K562 (cell line): ENCODE data around the gene B4GALNT3. TPM values are rescaled to one million over a fixed set of nuclear protein-coding genes. Genes with fewer than 3 reads are reported as not detected.

Experiments used
- CBX8 ChIP-seq: fragments of 200-600 bp; sonication (generic); IDR thresholded peaks from 2 replicates; pipeline ENCODE4 v1.6.1; 2012; ENCODE audit warnings: borderline replicate concordance, mixed run types, low read depth, mild to moderate bottlenecking, moderate library complexity, mixed read lengths, low read length, control low read depth, inconsistent platforms; ENCODE audit not compliant: poor library complexity, severe bottlenecking; ENCODE audit errors: extremely low read depth
- CREB5 ChIP-seq: fragments of 250-450 bp; sonication (Bioruptor Pico); IDR thresholded peaks from 2 replicates; pipeline ENCODE4 v1.5.0; 2020; ENCODE audit warnings: mild to moderate bottlenecking
- EWSR1 ChIP-seq: fragments of 450-650 bp; IDR thresholded peaks from 2 replicates; pipeline ENCODE4 v1.6.1; 2018; ENCODE audit warnings: borderline replicate concordance, mild to moderate bottlenecking, low read depth, moderate library complexity; ENCODE audit not compliant: partially characterized antibody
- FOXA3 ChIP-seq, 2 experiments: fragments of 450-650 bp in 1 of 2; sonication (generic) in 1 of 2; formaldehyde crosslinking; IDR thresholded peaks in 1 of 2; conservative IDR thresholded peaks in 1 of 2; 2 replicates each; pipeline versions ENCODE4 v1.4.0 to v1.8.0; 2020 to 2022; ENCODE audit warnings: mild to moderate bottlenecking in 2 of 2, missing genetic modification reagents in 1 of 2
- GTF2E2 ChIP-seq: fragments of 200-800 bp; sonication (Bioruptor generic); IDR thresholded peaks from 2 replicates; pipeline ENCODE4 v1.6.1; 2016; ENCODE audit warnings: missing genetic modification characterization, missing compliant biosample characterization
- HDAC8 ChIP-seq: fragments of 450-650 bp; IDR thresholded peaks from 2 replicates; pipeline ENCODE4 v1.6.1; 2016; ENCODE audit warnings: mild to moderate bottlenecking, missing genetic modification characterization, moderate library complexity, missing compliant biosample characterization
- KLF6 ChIP-seq: fragments of 250-450 bp; sonication (Bioruptor Pico); IDR thresholded peaks from 2 replicates; pipeline ENCODE4 v1.4.0; 2020; ENCODE audit warnings: mild to moderate bottlenecking, moderate library complexity, borderline replicate concordance
- NFYB ChIP-seq: IDR thresholded peaks from 2 replicates; pipeline ENCODE4 v1.6.1; 2011; ENCODE audit warnings: mild to moderate bottlenecking, moderate library complexity; ENCODE audit not compliant: insufficient read length; ENCODE audit errors: extremely low read depth
- PHTF2 ChIP-seq: fragments of 250-450 bp; sonication (Bioruptor Pico); IDR thresholded peaks from 2 replicates; pipeline ENCODE4 v1.5.0; 2021; ENCODE audit warnings: mild to moderate bottlenecking
- RAD21 ChIP-seq, 2 experiments: fragments of 250-450 bp in 1 of 2; fragments of 450-650 bp in 1 of 2; sonication (Bioruptor Pico) in 1 of 2; formaldehyde crosslinking in 1 of 2; IDR thresholded peaks in 1 of 2; conservative IDR thresholded peaks in 1 of 2; 2 replicates each; pipeline versions ENCODE4 v1.4.0 to v1.8.0; 2020 to 2022; ENCODE audit warnings: mild to moderate bottlenecking in 2 of 2, moderate library complexity in 1 of 2
- SP2 ChIP-seq: IDR thresholded peaks from 2 replicates; pipeline ENCODE4 v1.6.1; 2011; ENCODE audit warnings: mild to moderate bottlenecking, low read depth, low read length, moderate library complexity; ENCODE audit not compliant: poor library complexity, severe bottlenecking; ENCODE audit errors: extremely low read depth
- SRF ChIP-seq, 2 experiments: fragments of 250-450, 450-650 bp in 1 of 2; sonication (Bioruptor Pico) in 1 of 2; sonication (generic) in 1 of 2; formaldehyde crosslinking; IDR thresholded peaks; 2 replicates each; pipeline versions ENCODE4 v1.5.0 to v1.5.1; 2020 to 2022; ENCODE audit warnings: mild to moderate bottlenecking in 1 of 2, missing genetic modification reagents in 1 of 2
- ZNF197 ChIP-seq: fragments of 200-800 bp; sonication (Bioruptor generic); IDR thresholded peaks from 2 replicates; pipeline ENCODE4 v1.6.1; 2016; ENCODE audit warnings: low read depth, missing genetic modification characterization, missing compliant biosample characterization
- ZNF57 ChIP-seq: fragments of 450-650 bp; formaldehyde crosslinking; IDR thresholded peaks from 2 replicates; pipeline ENCODE4 v1.4.0; 2020; ENCODE audit warnings: mild to moderate bottlenecking, moderate library complexity
- polyA plus RNA-seq, 8 experiments: library from polyadenylated mRNA; depleted of rRNA in 4 of 8; stranded (reverse) in 5 of 8; unstranded in 3 of 8; fragments of >200 nt; fragmentation: Nextera tagmentation in 2 of 8; fragmentation: Illumina TruSeq in 1 of 8; extraction: Ambion mirVana in 2 of 8; extraction: Trizol in 1 of 8; gene quantifications; 2 replicates each; pipeline versions ENCODE4 v1.2.1 to v1.2.3, GENCODE V29; 2011 to 2014; ENCODE audit warnings: inconsistent platforms in 1 of 8, missing spikeins in 1 of 8
- total RNA-seq, 7 experiments: library from RNA; depleted of rRNA in 6 of 7; stranded (reverse); fragments of >200 nt in 6 of 7; fragmentation: Illumina TruSeq in 2 of 7; extraction: Trizol in 2 of 7; gene quantifications; 2 replicates each; pipeline versions ENCODE4 v1.2.1 to v1.2.3, GENCODE V29; 2011 to 2021; ENCODE audit warnings: low replicate concordance in 1 of 7
- TF ChIP-seq, protein P1 (sequence below): sonication (generic); formaldehyde crosslinking; IDR thresholded peaks from 2 replicates; pipeline ENCODE4 v1.5.0; 2020; ENCODE audit warnings: missing genetic modification reagents

The B4GALNT3 gene
- total and polyA plus RNA-seq, 9 of the 15 experiments (the other 6 are each of a cell fraction or from before 2014, with no cell fraction given): 0.04 to 0.36 (median 0.10) TPM; not detected in 6

GRCh38 chr12:588024-588322 lies 128.2 kb downstream of the B4GALNT3 start (continued):
- TF ChIP-seq ZNF197 (CRISPR knock-in tag) (no peak), ZNF57 (CRISPR knock-in tag) (no peak), FOXA3 (CRISPR knock-in tag; conservative IDR thresholded peaks at IDR 0.05 in 1 of 2, IDR thresholded peaks at IDR 0.05 in 1 of 2) (peak in 1 of 2 experiments; percentile 85; a peak in 1 of 4 replicates), EWSR1 (no peak), NFYB (no peak), GTF2E2 (no peak), SRF (CRISPR knock-in tag; IDR thresholded peaks at IDR 0.05) (no peak), PHTF2 (no peak), CBX8 (no peak), HDAC8 (tag) (no peak), SP2 (no peak), CREB5 (CRISPR knock-in tag) (no peak), RAD21 (CRISPR knock-in tag; conservative IDR thresholded peaks at IDR 0.05 in 1 of 2, IDR thresholded peaks at IDR 0.05 in 1 of 2) (no peak), KLF6 (CRISPR knock-in tag) (no peak)
- TF ChIP-seq, protein P1, sequence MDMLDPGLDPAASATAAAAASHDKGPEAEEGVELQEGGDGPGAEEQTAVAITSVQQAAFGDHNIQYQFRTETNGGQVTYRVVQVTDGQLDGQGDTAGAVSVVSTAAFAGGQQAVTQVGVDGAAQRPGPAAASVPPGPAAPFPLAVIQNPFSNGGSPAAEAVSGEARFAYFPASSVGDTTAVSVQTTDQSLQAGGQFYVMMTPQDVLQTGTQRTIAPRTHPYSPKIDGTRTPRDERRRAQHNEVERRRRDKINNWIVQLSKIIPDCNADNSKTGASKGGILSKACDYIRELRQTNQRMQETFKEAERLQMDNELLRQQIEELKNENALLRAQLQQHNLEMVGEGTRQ (CRISPR knock-in tag): no peak
- TF ChIP-seq, all 486 proteins: peak for 7
